ENCODE data around the gene POLE3. TPM values are rescaled to one million over a fixed set of nuclear protein-coding genes. Genes with fewer than 3 reads are reported as not detected.

POLE3 gene
- total RNA-seq, 1 donor from 2014 or later = 49.5 TPM

DNA sequence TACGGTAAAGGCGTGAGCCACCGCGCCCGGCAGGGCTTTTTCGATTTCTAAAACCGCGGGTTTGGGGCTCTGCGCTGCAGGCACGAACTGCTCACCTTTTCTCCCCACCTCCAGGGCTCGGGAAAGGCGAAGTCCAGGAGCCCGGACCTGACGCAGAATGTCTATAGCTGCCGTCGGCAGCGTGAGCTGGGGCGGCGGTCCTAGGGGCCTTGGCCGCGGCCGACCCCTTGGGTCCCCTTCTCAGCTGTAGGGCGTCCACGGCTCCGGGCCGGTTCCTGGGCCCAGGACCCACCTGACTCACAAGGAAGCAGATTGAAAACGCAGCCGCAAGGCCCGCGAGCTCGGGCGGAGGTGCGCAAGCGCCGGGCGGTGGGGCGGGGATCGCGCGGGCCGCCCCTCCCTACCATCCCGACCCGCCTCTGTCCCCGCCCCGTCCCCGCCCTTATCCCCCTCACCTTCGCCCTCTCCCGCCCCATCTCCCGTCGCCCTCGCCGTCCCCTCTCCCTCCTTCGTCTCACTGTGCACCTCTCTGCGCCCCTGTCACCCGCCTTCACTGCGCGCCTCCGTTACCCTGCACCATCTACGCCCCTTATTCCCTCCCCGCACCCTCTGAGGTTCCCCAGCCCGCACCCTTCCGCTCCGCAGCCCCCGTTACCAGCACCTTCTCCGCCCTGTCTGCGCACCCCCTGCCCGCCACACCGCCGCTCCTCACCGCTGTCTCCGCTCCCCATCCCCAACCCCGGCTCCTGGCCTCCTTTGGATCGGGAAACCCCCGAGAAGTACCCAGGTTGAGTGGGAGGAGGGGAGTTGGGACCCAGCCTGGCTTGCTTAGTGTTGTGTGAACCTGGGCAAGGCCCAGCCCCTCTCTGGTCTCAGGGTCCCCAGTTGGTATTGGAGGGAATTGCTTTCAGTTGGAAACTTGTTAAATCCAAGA is 33.6 kb downstream of the POLE3 start, which contains the start of gene HDHD3:
HDHD3 (minus strand) TSS at position 353 of the 934 bp plus-strand sequence. CDS start 2,632 bp downstream, outside the sequence.
- Mint-ChIP-seq H3K9me3 (no peaks in the 10 kb centered on the region), H3K27me3 (ENCODE audit: low read depth) (no peaks in the 10 kb centered on the region), H3K27ac (peak within 1 kb of the TSS; percentile 89), H3K4me3 (peak within 1 kb of the TSS; percentile 82), H3K4me1 (peaks cover 33% of the 10 kb centered on the region), H3K36me3 (peaks cover 3% of the 10 kb centered on the region)
- TF ChIP-seq, protein P1, sequence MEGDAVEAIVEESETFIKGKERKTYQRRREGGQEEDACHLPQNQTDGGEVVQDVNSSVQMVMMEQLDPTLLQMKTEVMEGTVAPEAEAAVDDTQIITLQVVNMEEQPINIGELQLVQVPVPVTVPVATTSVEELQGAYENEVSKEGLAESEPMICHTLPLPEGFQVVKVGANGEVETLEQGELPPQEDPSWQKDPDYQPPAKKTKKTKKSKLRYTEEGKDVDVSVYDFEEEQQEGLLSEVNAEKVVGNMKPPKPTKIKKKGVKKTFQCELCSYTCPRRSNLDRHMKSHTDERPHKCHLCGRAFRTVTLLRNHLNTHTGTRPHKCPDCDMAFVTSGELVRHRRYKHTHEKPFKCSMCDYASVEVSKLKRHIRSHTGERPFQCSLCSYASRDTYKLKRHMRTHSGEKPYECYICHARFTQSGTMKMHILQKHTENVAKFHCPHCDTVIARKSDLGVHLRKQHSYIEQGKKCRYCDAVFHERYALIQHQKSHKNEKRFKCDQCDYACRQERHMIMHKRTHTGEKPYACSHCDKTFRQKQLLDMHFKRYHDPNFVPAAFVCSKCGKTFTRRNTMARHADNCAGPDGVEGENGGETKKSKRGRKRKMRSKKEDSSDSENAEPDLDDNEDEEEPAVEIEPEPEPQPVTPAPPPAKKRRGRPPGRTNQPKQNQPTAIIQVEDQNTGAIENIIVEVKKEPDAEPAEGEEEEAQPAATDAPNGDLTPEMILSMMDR (IDR thresholded peaks at IDR 0.05; ENCODE audit: unreplicated experiment) = no peak
- peak; percentile 60 to 76 for DNase-seq (ENCODE audit: low spot score in 2 of 2, unreplicated experiment in 2 of 2)

DNA sequence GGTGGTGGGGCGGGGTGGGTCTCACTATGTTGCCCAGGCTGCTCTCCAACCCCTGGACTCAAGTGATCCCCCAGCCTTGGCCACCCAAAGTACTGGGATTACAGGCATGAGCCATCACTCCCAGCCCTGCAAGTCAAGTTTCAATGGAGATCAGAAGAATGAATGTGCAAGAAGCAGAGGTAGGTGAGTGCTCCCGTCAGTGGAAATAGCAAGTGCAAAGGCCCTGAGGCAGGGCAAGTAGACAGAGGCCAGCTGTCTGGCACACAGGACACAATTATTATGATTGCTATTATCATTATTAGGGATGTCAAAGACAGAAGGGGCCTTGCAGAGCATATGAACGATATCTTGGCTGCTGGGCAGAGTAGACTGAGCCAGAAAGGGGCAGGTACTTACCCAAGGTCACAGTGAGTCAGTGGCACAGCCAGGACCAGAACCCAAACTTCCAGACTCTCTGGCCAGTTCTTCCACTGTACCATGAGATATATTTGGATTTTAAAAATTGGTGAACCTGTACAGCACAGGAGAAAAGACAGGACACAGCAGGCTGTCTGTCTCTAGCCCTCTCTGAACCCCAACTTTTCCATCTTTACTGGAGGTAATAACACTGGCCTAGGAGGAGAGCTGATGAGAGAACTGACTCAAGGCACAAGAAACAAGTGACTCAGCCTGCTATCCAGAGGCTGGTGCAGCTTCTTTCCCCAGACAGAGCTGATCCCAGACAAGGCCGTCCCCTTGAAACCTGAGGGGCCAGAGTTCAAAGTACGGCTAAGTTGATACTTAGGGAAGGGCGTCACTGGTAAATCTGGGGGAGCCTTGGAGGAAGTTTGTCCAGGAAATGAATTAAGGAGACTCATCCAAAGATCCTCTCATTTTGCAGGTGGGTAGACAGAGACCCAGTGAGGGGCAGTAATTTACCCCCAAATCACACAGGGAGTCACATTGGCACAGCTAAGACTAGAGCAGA is 35.1 kb downstream of the POLE3 start:
- no peak for DNase-seq (ENCODE audit: low spot score in 2 of 2, unreplicated experiment in 2 of 2)
- H3K27me3 Mint-ChIP-seq (ENCODE audit: low read depth) = no peaks in the 10 kb centered on the region
- H3K27ac Mint-ChIP-seq = peak overlapping the region; percentile 75

GRCh38 chr9:113373676-113374392 is 36.6 kb downstream of the POLE3 start:
- peaks cover 3% of the 10 kb centered on the region for H3K36me3 Mint-ChIP-seq
- H3K27me3 Mint-ChIP-seq (ENCODE audit: low read depth) = no peaks in the 10 kb centered on the region
- no peak for DNase-seq (ENCODE audit: low spot score in 2 of 2, unreplicated experiment in 2 of 2)
- H3K4me1 Mint-ChIP-seq = peaks cover 12% of the 10 kb centered on the region
- no peak overlapping the region for H3K27ac Mint-ChIP-seq
- H3K4me3 Mint-ChIP-seq = no peak overlapping the region
- TF ChIP-seq, protein P1 (IDR thresholded peaks at IDR 0.05; ENCODE audit: unreplicated experiment) = no peak
- H3K9me3 Mint-ChIP-seq = no peaks in the 10 kb centered on the region

More for the DNA sequence above, 35.1 kb downstream of the POLE3 start:
- peaks cover 25% of the 10 kb centered on the region for H3K4me1 Mint-ChIP-seq
- TF ChIP-seq, protein P1 (IDR thresholded peaks at IDR 0.05; ENCODE audit: unreplicated experiment) = no peak
- no peaks in the 10 kb centered on the region for H3K9me3 Mint-ChIP-seq
- H3K36me3 Mint-ChIP-seq = peaks cover 3% of the 10 kb centered on the region
- H3K4me3 Mint-ChIP-seq = peak overlapping the region; percentile 82

DNA sequence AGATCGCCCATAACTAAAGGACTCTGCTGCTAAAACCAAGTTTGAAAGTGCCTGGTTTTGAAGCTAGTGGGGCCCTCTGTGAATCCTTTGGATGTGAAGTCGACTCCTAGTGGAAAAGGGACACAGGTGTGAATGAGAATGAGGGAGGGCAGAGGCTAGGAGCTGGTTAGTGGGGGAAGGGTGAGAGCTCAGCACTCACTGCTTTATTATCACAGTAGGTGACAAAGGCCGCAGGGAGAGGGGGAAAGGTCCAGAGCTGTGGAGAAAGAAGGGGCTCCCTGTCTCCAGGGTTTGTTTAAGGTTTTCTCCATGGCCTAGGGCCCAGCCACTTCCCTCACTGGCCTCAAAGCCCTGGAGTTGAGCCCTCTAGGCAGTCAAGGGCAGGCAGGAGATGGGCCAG is 37.2 kb downstream of the POLE3 start:
- H3K4me3 Mint-ChIP-seq = no peak overlapping the region
- H3K27me3 Mint-ChIP-seq (ENCODE audit: low read depth) = no peaks in the 10 kb centered on the region
- peaks cover 8% of the 10 kb centered on the region for H3K4me1 Mint-ChIP-seq
- H3K9me3 Mint-ChIP-seq = no peaks in the 10 kb centered on the region
- DNase-seq (ENCODE audit: low spot score in 2 of 2, unreplicated experiment in 2 of 2) = no peak
- peaks cover 3% of the 10 kb centered on the region for H3K36me3 Mint-ChIP-seq
- TF ChIP-seq, protein P1 (IDR thresholded peaks at IDR 0.05; ENCODE audit: unreplicated experiment) = no peak
- H3K27ac Mint-ChIP-seq = peak overlapping the region; percentile 0

- Mint-ChIP-seq H3K9me3 (no peaks in the 10 kb centered on the region), H3K27me3 (ENCODE audit: low read depth) (no peaks in the 10 kb centered on the region), H3K27ac (no peak overlapping the region), H3K4me1 (peaks cover 6% of the 10 kb centered on the region), H3K4me3 (no peak overlapping the region), H3K36me3 (peaks cover 3% of the 10 kb centered on the region)
- no peak for DNase-seq (ENCODE audit: low spot score in 2 of 2, unreplicated experiment in 2 of 2)
- TF ChIP-seq, protein P1 (IDR thresholded peaks at IDR 0.05; ENCODE audit: unreplicated experiment) = no peak
Observed at GRCh38 chr9:113372059-113372458, 38.4 kb downstream of the POLE3 start.

Data from mesothelial cell of epicardium (in vitro differentiated cells).